ENCODE results near the gene POLR1A.

The POLR1A gene

DNA sequence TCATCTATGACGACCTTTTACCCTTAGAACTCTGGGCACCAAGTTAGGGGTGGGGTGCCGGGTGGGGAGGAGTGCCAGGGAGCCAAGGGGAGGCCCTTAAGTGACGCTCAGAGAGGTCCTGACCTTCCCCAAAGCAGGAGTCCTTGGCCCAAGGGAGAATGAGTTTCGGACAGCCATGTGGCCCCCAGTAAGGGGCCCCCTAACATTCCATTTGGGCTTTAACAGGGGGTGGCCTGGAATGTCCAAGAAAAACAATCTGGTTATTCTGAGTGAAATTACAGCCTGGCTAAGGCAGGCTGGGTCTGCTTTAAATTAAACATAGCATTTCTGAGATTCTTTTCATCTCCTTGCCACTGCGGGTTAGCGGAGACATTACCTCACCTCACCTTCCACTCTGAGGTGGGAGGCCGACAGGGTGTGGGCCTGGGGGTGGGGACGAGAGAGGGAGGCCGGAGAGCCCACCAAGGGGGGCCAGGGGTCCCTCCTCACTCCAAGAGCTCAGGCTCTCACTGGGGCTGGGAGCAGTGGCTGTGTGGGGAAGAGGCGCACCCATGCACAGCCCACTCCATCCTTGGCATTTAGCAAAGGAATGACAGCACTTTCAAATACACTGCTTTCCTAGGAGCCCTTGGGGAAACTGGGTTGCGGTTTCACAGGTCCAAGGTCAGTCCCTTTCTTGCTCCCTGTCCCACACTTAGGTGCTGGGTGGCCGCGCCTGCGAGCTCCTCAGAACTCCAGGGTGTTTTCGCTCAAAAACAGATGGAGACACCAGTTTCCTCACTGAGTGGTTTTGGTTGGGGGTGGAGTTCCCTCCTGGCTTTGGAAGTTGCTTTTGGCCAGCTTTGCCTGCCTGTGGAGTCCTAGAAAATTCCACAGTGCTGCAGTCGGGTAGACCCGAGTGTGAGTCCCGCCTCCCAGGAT, 107.4 kb downstream of the POLR1A start:
- peak; percentile 49 for DNase-seq (ENCODE audit: extremely low read depth, low read depth)
- TF ChIP-seq, protein P1, sequence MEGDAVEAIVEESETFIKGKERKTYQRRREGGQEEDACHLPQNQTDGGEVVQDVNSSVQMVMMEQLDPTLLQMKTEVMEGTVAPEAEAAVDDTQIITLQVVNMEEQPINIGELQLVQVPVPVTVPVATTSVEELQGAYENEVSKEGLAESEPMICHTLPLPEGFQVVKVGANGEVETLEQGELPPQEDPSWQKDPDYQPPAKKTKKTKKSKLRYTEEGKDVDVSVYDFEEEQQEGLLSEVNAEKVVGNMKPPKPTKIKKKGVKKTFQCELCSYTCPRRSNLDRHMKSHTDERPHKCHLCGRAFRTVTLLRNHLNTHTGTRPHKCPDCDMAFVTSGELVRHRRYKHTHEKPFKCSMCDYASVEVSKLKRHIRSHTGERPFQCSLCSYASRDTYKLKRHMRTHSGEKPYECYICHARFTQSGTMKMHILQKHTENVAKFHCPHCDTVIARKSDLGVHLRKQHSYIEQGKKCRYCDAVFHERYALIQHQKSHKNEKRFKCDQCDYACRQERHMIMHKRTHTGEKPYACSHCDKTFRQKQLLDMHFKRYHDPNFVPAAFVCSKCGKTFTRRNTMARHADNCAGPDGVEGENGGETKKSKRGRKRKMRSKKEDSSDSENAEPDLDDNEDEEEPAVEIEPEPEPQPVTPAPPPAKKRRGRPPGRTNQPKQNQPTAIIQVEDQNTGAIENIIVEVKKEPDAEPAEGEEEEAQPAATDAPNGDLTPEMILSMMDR (IDR thresholded peaks at IDR 0.05; ENCODE audit: low read depth, low read length): no peak

DNA sequence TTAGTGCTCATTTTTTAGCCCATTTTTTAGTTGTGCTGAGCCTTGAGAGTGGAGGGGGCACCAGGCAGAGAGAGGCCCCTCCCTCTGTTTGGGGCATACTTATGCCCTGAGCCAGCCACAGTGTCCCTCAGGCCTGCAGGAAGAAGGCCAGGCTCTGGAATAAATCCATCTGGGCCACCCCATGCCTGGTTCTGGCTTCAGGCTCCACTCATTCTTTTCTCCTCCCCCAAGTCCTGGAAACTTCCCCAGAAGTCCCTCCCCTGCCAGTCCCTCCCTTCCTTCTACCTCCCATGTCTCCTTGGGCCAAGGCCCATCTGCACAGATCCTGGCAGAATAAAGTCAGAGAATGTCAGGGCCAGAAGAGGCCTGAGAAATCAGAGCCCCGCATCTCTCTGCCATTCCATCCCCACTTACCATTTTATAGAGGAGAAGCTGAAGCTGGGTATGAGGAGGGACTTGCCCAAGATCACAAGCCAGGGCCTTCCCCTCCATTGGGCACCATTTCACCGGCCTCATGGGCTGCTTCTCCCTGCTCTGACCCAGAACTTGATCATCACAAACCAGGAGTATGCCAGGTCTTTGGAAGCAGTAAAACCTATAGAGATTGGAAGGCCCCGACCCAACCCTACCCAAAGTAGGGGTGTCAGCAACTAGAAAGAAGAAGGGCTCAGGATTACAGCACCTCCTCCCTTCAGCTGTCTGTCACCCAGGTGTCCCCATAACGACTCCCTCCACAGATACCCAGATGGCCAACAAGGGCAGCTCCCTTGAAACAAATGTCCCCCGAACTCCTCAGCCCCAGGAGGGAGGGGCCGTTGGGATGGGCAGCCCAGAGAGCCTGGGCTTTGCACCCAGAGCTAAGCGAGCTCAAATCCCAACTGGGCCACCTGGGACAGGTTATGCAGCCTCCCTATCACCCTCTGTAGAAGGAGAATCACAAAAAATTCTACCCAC, 108.4 kb downstream of the POLR1A start:
- TF ChIP-seq, protein P1 (IDR thresholded peaks at IDR 0.05; ENCODE audit: low read depth, low read length): no peak
- DNase-seq (ENCODE audit: extremely low read depth, low read depth): peak; percentile 36

DNA sequence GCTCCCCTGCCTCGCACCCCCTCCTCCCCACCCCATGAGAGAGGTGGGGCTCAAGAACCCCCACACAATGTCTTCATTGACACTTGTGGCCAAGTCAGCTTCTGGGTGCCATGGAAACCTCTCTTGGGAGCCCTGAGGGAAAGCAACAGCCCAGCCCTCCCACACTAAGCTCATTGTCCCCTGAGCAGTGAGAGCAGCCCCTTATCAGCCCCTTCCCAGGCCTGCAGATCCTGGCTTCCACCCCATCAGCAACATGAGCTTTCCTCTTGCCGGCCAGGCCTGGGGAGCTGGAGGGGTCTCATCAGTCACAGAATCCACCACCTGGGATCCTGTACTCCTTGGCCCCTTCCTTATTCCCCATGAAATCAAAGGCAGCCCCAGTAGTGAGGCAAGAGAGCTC, 109.1 kb downstream of the POLR1A start:
- TF ChIP-seq, protein P1 (IDR thresholded peaks at IDR 0.05; ENCODE audit: low read depth, low read length): no peak
- no peak for DNase-seq (ENCODE audit: extremely low read depth, low read depth)

DNA sequence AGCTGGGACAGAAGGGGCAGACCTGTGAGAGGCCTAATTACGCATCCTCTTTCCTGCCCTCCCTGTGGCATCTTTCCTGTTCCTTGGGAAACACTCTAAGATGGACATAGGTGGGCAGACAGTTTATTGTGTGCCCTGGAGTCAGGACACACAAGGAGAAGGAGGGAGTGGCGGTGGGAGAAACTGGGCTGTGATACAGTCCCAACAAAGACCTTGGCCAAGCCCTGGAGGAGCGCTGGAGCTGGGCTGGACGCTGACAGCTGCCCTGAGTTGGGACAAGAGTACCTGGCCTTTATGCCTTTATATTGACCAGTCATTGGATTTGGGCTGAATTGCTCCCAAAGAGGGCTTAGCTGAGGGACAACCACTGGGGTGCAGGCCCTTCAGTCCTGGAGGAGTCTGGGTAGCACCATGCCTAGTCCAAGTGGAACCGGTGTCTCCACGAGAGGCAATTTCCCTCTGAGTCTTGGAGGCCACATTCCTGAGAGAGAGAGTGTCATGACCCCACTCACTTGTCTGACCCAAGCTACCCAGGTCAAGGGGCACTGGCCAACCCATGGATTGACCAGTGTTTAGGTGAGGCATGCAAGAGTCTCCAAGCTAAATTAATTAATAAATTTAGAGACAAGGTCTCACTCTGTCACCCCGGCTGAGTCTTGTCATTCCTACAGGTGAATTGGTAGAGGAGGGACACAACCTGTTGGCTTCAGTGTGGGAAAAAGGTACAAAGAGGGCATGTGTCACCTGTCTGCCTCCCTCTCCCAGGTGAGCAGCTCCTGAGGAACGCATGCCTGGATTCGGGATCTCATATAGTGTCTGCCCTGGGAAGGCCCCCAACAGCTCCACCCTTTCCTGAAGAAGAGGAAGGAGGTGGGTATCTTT, 109.8 kb downstream of the POLR1A start:
- DNase-seq (ENCODE audit: extremely low read depth, low read depth): no peak
- TF ChIP-seq, protein P1 (IDR thresholded peaks at IDR 0.05; ENCODE audit: low read depth, low read length): no peak

DNA sequence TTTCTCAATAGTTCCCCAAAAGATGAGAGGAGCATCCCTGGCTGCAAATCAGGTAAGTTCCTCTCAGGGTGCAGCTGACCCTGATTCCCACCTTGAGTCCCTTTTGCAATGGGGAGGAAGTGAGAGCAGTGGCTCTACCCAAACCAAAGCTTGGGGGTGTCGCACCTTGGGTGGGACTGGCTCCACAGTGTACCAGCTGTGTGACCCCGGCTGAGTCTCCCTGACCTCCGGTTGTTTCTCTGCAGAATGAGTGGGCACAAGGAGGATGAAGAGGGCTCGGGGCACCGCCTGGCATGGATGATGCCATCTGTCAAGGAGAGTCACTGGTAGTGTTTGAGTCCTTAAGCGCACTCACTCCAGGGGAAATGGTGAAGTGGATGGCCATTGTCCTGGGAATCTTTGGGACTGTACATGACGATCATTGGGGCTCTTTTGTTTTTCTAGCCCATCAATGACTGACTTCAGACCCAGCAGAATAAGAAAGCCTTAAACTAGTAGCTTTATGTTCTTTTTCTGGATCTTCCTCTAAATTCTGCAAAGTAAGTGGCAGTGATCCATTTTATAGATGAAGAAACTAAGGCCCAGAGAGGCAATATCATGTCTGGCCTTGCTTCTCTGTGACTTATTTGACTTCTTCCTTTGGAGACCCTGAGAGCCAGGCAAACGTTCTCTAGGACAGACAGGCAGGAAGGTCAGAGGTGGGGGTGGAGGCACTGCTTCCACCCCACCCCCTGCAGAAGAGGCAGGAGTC, 110.6 kb downstream of the POLR1A start:
- TF ChIP-seq, protein P1 (IDR thresholded peaks at IDR 0.05; ENCODE audit: low read depth, low read length): no peak
- DNase-seq (ENCODE audit: extremely low read depth, low read depth): no peak

DNA sequence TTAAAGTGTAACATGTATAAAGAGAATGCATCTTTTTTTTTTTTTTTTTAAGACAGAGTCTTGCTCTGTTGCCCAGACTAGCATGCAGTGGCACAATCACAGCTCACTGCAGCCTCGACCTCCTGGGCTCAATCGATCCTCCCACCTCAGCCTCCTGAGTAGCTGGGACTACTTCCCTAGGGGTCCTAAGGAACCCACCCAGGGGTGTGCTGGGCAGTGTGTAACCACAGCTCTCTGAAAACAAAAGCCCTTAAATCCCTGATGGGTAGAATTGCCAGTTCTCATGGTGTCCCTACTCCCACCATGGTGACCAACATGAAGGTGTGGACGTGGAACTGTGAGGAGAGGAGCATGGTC, 111.3 kb downstream of the POLR1A start:
- TF ChIP-seq, protein P1 (IDR thresholded peaks at IDR 0.05; ENCODE audit: low read depth, low read length): no peak
- DNase-seq (ENCODE audit: extremely low read depth, low read depth): no peak

Measured in AG09319 (cell line).